Lung (tissue), 12 donors: ENCODE measurements around the gene CLSTN2. TPM values are rescaled to one million over a fixed set of nuclear protein-coding genes. Genes with fewer than 3 reads are reported as not detected.

Experiments used
- ATAC-seq: fragments of 200-7000 bp; cut with Tn5 transposase; one replicate; pipeline ENCODE4 v1.9.1; 2020; ENCODE audit warnings: moderate number of reproducible peaks; ENCODE audit not compliant: insufficient read depth, low FRiP score
- DNase-seq, 3 donors: peaks; one replicate each; pipeline ENCODE4 v3.0.0-alpha.2; 2013 to 2017
- H3K27ac ChIP-seq, 2 donors: one replicate each; pipeline ENCODE4 v1.5.1; 2013; ENCODE audit warnings: mild to moderate bottlenecking in 2 of 2, moderate library complexity in 2 of 2, control low read depth in 1 of 2, inconsistent platforms in 1 of 2, low read depth in 1 of 2, low read length in 1 of 2
- H3K27me3 ChIP-seq, 3 donors: one replicate each; pipeline ENCODE4 v1.5.1; 2013; ENCODE audit warnings: low read length in 2 of 3; ENCODE audit not compliant: control insufficient read depth in 3 of 3, insufficient read depth in 3 of 3
- H3K36me3 ChIP-seq, 4 donors: one replicate each; pipeline ENCODE4 v1.5.1; 2013; ENCODE audit warnings: low read length in 4 of 4, mild to moderate bottlenecking in 1 of 4, moderate library complexity in 1 of 4; ENCODE audit not compliant: control insufficient read depth in 4 of 4, insufficient read depth in 4 of 4
- H3K4me1 ChIP-seq, 5 donors: one replicate each; pipeline ENCODE4 v1.5.1; 2013; ENCODE audit warnings: low read length in 5 of 5, mild to moderate bottlenecking in 2 of 5, moderate library complexity in 1 of 5; ENCODE audit not compliant: control insufficient read depth in 5 of 5, insufficient read depth in 5 of 5
- H3K4me3 ChIP-seq: one replicate; pipeline ENCODE4 v1.5.1; 2013; ENCODE audit warnings: mild to moderate bottlenecking, control low read depth, moderate library complexity
- H3K9ac ChIP-seq, 2 donors: one replicate each; pipeline ENCODE4 v1.5.1; 2013; ENCODE audit warnings: low read length in 2 of 2, control low read depth in 1 of 2; ENCODE audit not compliant: insufficient read depth in 1 of 2
- H3K9me3 ChIP-seq, 4 donors: one replicate each; pipeline ENCODE4 v1.5.1; 2013; ENCODE audit warnings: low read length in 3 of 4, mild to moderate bottlenecking in 1 of 4, moderate library complexity in 1 of 4; ENCODE audit not compliant: control insufficient read depth in 4 of 4, insufficient read depth in 3 of 4
- CTCF ChIP-seq: IDR thresholded peaks from 2 replicates; pipeline ENCODE4 v1.5.1; 2012; ENCODE audit warnings: mild to moderate bottlenecking; ENCODE audit errors: control extremely low read depth, extremely low read depth
- WGBS, 2 donors: extraction: QIAGEN DNeasy Blood & Tissue Kit; methylation state at CpG; one replicate each; pipeline ENCODE4 v1.1.7; 2013; 5-methylcytosine and 5-hydroxymethylcytosine counted together
- polyA plus RNA-seq, 2 donors: library from polyadenylated mRNA; stranded (reverse); fragments of 200-250 nt; gene quantifications; one replicate each; pipeline ENCODE4 v1.2.1, GENCODE V29; 2013
- total RNA-seq, 2 donors: library from RNA; depleted of rRNA in 1 of 2; stranded (reverse); fragments of >200 nt in 1 of 2; gene quantifications; one replicate each; pipeline ENCODE4 v1.2.1, GENCODE V29; 2014 to 2021
- donor health status: control.
- donor health status: control.
- donor health status: Bipolar disorder and iron deficiency.
- donor health status: healthy.
- donor health status: DM: yes; HTN: yes; CAD: no.

Gene CLSTN2
- total and polyA plus RNA-seq, 4 donors, result 0.07 to 2.4 (median 1.3) TPM

GRCh38 chr3:140555666-140556065 is 620.7 kb downstream of the CLSTN2 start:
- DNase-seq, result no peak
- H3K4me3 ChIP-seq, result no peak overlapping the region
- 85 to 95% methylated on average over 3 of the region's 3 CpGs for WGBS, 2 donors
- TF ChIP-seq CTCF, result no peak
- H3K27me3 ChIP-seq, result no peaks in the 10 kb centered on the region
- no peak for ATAC-seq
- no peak overlapping the region for H3K27ac ChIP-seq
- H3K36me3 ChIP-seq, result no peaks in the 10 kb centered on the region
- no peaks in the 10 kb centered on the region for H3K4me1 ChIP-seq
- no peaks in the 10 kb centered on the region for H3K9me3 ChIP-seq
- no peak overlapping the region for H3K9ac ChIP-seq

- H3K9ac ChIP-seq, result no peak overlapping the region
- no peak for ATAC-seq
- no peak overlapping the region for H3K27ac ChIP-seq
- DNase-seq, result no peak
- WGBS, 2 donors, result 83 to 84% methylated on average over 4 of the region's 4 CpGs
- no peaks in the 10 kb centered on the region for H3K4me1 ChIP-seq
- TF ChIP-seq CTCF, result no peak
- no peaks in the 10 kb centered on the region for H3K36me3 ChIP-seq
- no peak overlapping the region for H3K4me3 ChIP-seq
- no peaks in the 10 kb centered on the region for H3K27me3 ChIP-seq
- H3K9me3 ChIP-seq, result peaks cover 0 to 2% (median 0%) of the 10 kb centered on the region in 4 donors
Observed at GRCh38 chr3:140557476-140557875, 622.5 kb downstream of the CLSTN2 start.

- ATAC-seq, result no peak
- WGBS, 2 donors, result 67 to 81% methylated on average over 4 of the region's 4 CpGs
Observed at GRCh38 chr3:140559546-140559945, 624.6 kb downstream of the CLSTN2 start.

More at GRCh38 chr3:140559546-140559945, 624.6 kb downstream of the CLSTN2 start:
- H3K9me3 ChIP-seq, result peaks cover 0 to 2% (median 0%) of the 10 kb centered on the region in 4 donors
- no peaks in the 10 kb centered on the region for H3K27me3 ChIP-seq
- H3K27ac ChIP-seq, result no peak overlapping the region
- no peak for DNase-seq
- TF ChIP-seq CTCF, result no peak
- H3K9ac ChIP-seq, result no peak overlapping the region
- no peak overlapping the region for H3K4me3 ChIP-seq
- H3K4me1 ChIP-seq, result no peaks in the 10 kb centered on the region
- no peaks in the 10 kb centered on the region for H3K36me3 ChIP-seq
